Breast epithelium (tissue), 3 donors: Measurements from ENCODE around the gene RC3H1.

Source experiments
- POLR2A ChIP-seq: fragments of 450-650 bp; IDR thresholded peaks from one replicate; pipeline ENCODE4 v1.6.1; 2016; ENCODE audit warnings: antibody characterized with exemption, mild to moderate bottlenecking, moderate library complexity
- POLR2AphosphoS5 ChIP-seq, 3 donors: sonication (generic); formaldehyde crosslinking; IDR thresholded peaks; one replicate each; pipeline ENCODE4 v1.6.1; 2017; ENCODE audit warnings: antibody characterized with exemption in 3 of 3
- TF ChIP-seq, protein P1 (sequence below), 3 donors: fragments of 450-650 bp; IDR thresholded peaks; one replicate each; pipeline ENCODE4 v1.5.1; 2016 to 2017; ENCODE audit warnings: antibody characterized with exemption in 3 of 3, mild to moderate bottlenecking in 3 of 3, moderate library complexity in 3 of 3

DNA sequence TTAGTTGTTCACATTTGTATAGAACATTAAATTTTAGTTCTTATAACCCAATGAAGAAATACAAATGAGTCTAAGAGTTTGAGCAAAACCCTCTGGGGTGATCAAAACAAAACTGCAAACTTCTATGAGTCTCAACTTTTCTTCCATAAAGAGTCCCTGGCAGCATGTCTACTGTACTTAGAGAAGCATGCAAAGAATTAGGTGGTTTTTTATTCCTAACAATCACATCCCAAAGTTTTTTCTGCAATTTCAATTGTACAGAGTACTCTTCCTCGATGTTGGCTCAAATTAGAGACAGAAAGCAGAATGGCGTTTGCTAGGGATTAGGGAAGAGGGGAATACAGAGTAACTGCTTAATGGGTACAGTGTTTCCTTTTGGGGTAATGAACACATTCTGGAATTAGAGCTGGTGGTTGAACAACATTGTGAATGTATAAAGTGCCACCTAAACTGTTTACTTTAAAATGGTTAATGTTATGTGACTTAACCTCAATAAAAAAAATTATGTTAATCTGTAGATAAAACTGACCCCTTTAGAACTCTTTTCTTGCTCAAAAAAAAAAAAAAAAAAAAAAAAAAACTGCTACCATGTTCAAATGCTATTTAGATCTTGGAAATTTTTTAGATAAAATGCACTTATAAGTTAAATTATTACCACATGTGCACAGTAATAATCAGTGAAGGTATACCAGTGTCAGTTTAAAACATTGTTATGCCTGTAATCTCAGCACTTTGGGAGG lies 4.8 kb downstream of the RC3H1 start:
- TF ChIP-seq, protein P1, sequence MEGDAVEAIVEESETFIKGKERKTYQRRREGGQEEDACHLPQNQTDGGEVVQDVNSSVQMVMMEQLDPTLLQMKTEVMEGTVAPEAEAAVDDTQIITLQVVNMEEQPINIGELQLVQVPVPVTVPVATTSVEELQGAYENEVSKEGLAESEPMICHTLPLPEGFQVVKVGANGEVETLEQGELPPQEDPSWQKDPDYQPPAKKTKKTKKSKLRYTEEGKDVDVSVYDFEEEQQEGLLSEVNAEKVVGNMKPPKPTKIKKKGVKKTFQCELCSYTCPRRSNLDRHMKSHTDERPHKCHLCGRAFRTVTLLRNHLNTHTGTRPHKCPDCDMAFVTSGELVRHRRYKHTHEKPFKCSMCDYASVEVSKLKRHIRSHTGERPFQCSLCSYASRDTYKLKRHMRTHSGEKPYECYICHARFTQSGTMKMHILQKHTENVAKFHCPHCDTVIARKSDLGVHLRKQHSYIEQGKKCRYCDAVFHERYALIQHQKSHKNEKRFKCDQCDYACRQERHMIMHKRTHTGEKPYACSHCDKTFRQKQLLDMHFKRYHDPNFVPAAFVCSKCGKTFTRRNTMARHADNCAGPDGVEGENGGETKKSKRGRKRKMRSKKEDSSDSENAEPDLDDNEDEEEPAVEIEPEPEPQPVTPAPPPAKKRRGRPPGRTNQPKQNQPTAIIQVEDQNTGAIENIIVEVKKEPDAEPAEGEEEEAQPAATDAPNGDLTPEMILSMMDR (IDR thresholded peaks at IDR 0.05) = no peak
- TF ChIP-seq POLR2A (no peak), POLR2AphosphoS5 (IDR thresholded peaks at IDR 0.05) (no peak)
